Bronchial epithelial cell (primary cell): ENCODE measurements around the gene TYRO3. TPM values are rescaled to one million over a fixed set of nuclear protein-coding genes. Genes with fewer than 3 reads are reported as not detected.
A peak's percentile ranks its signal among the peaks of the same experiment; 100 is the strongest.

Experiments
- DNase-seq: peaks from one replicate; pipeline ENCODE4 v3.0.0-alpha.2; 2010; ENCODE audit warnings: low read depth
- FAIRE-seq: peaks from 2 replicates; lab custom pipeline; 2011; peaks lifted over from hg19 to GRCh38; lab: Jason Lieb, UNC
- H3K27me3 ChIP-seq: 2 replicates; pipeline ENCODE4 v1.5.1; 2011; ENCODE audit warnings: low read length; ENCODE audit not compliant: control insufficient read depth, insufficient read depth
- H3K36me3 ChIP-seq: 2 replicates; pipeline ENCODE4 v1.5.1; 2011; ENCODE audit warnings: low read length; ENCODE audit not compliant: control insufficient read depth, insufficient read depth
- H3K4me3 ChIP-seq: 2 replicates; pipeline ENCODE4 v1.5.1; 2011; ENCODE audit warnings: mild to moderate bottlenecking, low read depth, low read length, control low read depth
- CTCF ChIP-seq: IDR thresholded peaks from 2 replicates; pipeline ENCODE4 v1.5.1; 2011; ENCODE audit warnings: mild to moderate bottlenecking, moderate library complexity, low read length, control low read depth, inconsistent platforms; ENCODE audit not compliant: insufficient read depth, severe bottlenecking
- total RNA-seq: library from RNA; depleted of rRNA; stranded (reverse); fragments of >200 nt; gene quantifications from 2 replicates; pipeline ENCODE4 v1.2.1, GENCODE V29; 2014

The TYRO3 gene
- total RNA-seq, 1 donor from 2014 or later, result 3.9 TPM

- DNase-seq, result no peak
- FAIRE-seq, result no peak
- H3K27me3 ChIP-seq, result peaks cover 26% of the 10 kb centered on the region
- no peak overlapping the region for H3K4me3 ChIP-seq
- no peak for TF ChIP-seq CTCF
- H3K36me3 ChIP-seq, result peaks cover 1% of the 10 kb centered on the region
These were observed 46.0 kb upstream of the TYRO3 start for GRCh38 chr15:41512940-41513505.

GRCh38 chr15:41513506-41514227 is 45.3 kb upstream of the TYRO3 start, which contains the start of gene LTK:
TSS of gene LTK (minus strand) at chr15:41513827. CDS start at chr15:41513709, 118 bp downstream.
- no peak for TF ChIP-seq CTCF
- DNase-seq (peak; percentile 14), FAIRE-seq (no peak)
- Histone ChIP-seq H3K36me3 (peaks cover 1% of the 10 kb centered on the region), H3K4me3 (no peak within 1 kb of the TSS), H3K27me3 (peaks cover 26% of the 10 kb centered on the region)

GRCh38 chr15:41517895-41518449 is 41.0 kb upstream of the TYRO3 start:
- DNase-seq (no peak), FAIRE-seq (no peak)
- TF ChIP-seq CTCF, result no peak
- Histone ChIP-seq H3K4me3 (no peak overlapping the region), H3K36me3 (peaks cover 8% of the 10 kb centered on the region), H3K27me3 (peaks cover 8% of the 10 kb centered on the region)

- Histone ChIP-seq H3K4me3 (no peak overlapping the region), H3K27me3 (no peaks in the 10 kb centered on the region), H3K36me3 (peaks cover 11% of the 10 kb centered on the region)
- TF ChIP-seq CTCF, result no peak
- DNase-seq (no peak), FAIRE-seq (no peak)
These were observed 38.4 kb upstream of the TYRO3 start for GRCh38 chr15:41520636-41521035.

GRCh38 chr15:41521614-41522013 is 37.4 kb upstream of the TYRO3 start:
- no peak for DNase-seq
- no peak overlapping the region for H3K4me3 ChIP-seq
- H3K27me3 ChIP-seq, result no peaks in the 10 kb centered on the region
- H3K36me3 ChIP-seq, result peaks cover 15% of the 10 kb centered on the region
- no peak for FAIRE-seq
- TF ChIP-seq CTCF, result no peak
